Gastrocnemius medialis (tissue), 4 donors: ENCODE data around the gene ERCC1.

Source experiments
- CTCF ChIP-seq, 5 experiments: fragments of 450-650 bp in 3 of 5; fragments of 200-600 bp in 2 of 5; sonication (generic) in 2 of 5; IDR thresholded peaks in 4 of 5; conservative IDR thresholded peaks in 1 of 5; 1 replicate in 4 of 5; 2 replicates in 1 of 5; pipeline ENCODE4 v1.5.1; 2016 to 2019; ENCODE audit warnings: antibody characterized with exemption in 5 of 5, mild to moderate bottlenecking in 3 of 5, moderate library complexity in 3 of 5
- POLR2A ChIP-seq, 2 donors: fragments of 450-650 bp; IDR thresholded peaks; one replicate each; pipeline ENCODE4 v1.6.1; 2017; ENCODE audit warnings: antibody characterized with exemption in 2 of 2, mild to moderate bottlenecking in 2 of 2, moderate library complexity in 2 of 2

GRCh38 chr19:45456500-45456815 lies 32.7 kb upstream of the ERCC1 start:
- TF ChIP-seq POLR2A (IDR thresholded peaks at IDR 0.05) (no peak), CTCF (IDR thresholded peaks at IDR 0.05 in 4 of 5, conservative IDR thresholded peaks at IDR 0.05 in 1 of 5) (no peak)
